Measurements from ENCODE around the gene PEAK3.
A peak's percentile ranks its signal among the peaks of the same experiment; 100 is the strongest.

The PEAK3 gene

GRCh38 chr19:2294687-2295335 is 12.8 kb upstream of the PEAK3 start:
- DNase-seq (ENCODE audit: low spot score) = no peak
- TF ChIP-seq, protein P1, sequence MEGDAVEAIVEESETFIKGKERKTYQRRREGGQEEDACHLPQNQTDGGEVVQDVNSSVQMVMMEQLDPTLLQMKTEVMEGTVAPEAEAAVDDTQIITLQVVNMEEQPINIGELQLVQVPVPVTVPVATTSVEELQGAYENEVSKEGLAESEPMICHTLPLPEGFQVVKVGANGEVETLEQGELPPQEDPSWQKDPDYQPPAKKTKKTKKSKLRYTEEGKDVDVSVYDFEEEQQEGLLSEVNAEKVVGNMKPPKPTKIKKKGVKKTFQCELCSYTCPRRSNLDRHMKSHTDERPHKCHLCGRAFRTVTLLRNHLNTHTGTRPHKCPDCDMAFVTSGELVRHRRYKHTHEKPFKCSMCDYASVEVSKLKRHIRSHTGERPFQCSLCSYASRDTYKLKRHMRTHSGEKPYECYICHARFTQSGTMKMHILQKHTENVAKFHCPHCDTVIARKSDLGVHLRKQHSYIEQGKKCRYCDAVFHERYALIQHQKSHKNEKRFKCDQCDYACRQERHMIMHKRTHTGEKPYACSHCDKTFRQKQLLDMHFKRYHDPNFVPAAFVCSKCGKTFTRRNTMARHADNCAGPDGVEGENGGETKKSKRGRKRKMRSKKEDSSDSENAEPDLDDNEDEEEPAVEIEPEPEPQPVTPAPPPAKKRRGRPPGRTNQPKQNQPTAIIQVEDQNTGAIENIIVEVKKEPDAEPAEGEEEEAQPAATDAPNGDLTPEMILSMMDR (IDR thresholded peaks at IDR 0.05; ENCODE audit: extremely low read depth, missing control alignments) = no peak

GRCh38 chr19:2291185-2291751 is 9.3 kb upstream of the PEAK3 start:
- no peak for DNase-seq (ENCODE audit: low spot score)
- TF ChIP-seq, protein P1 (IDR thresholded peaks at IDR 0.05; ENCODE audit: extremely low read depth, missing control alignments) = no peak

- DNase-seq (ENCODE audit: low spot score) = peak; percentile 70
- TF ChIP-seq, protein P1 (IDR thresholded peaks at IDR 0.05; ENCODE audit: extremely low read depth, missing control alignments) = no peak
These were observed 8.6 kb upstream of the PEAK3 start for GRCh38 chr19:2290441-2291184.

DNA sequence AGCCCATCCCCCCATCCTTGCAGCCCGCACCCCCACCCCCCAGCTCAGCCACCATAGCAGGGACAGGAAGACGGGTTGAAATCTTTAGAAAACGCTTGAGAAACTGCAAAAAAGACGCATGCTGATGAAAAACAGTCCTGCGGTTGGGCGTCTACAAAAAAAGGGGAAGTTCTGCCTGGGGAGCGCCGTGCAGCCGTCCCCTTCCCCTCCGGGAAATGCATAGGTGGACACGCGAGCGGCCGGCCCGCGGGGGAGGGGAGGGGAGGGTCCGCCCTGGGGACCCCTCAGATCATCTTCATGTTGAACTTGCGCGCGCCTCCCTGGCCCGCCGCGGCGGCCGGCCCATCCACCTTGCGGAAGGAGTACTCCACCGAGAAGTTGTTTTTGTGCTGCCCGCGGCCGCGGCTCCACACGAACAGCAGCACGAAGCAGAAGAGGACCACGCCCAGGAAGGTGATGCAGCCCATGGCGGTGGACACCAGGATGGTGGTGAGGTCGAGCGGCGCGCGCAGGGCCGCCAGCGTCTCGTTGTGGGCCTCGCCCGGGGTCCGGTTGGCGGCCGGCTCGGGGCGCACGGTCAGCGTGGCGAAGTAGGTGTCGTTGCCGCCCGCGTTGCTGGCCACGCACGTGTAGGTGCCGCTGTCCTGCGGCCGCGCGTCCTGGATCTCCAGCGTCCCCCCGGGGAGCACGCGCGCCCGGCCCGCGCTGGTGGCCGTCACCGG is 7.9 kb upstream of the PEAK3 start:
- DNase-seq (ENCODE audit: low spot score) = peak; percentile 92
- TF ChIP-seq, protein P1 (IDR thresholded peaks at IDR 0.05; ENCODE audit: extremely low read depth, missing control alignments) = no peak

- DNase-seq (ENCODE audit: low spot score) = no peak
- TF ChIP-seq, protein P1 (IDR thresholded peaks at IDR 0.05; ENCODE audit: extremely low read depth, missing control alignments) = no peak
These were observed 7.1 kb upstream of the PEAK3 start for GRCh38 chr19:2288818-2289713.

DNA sequence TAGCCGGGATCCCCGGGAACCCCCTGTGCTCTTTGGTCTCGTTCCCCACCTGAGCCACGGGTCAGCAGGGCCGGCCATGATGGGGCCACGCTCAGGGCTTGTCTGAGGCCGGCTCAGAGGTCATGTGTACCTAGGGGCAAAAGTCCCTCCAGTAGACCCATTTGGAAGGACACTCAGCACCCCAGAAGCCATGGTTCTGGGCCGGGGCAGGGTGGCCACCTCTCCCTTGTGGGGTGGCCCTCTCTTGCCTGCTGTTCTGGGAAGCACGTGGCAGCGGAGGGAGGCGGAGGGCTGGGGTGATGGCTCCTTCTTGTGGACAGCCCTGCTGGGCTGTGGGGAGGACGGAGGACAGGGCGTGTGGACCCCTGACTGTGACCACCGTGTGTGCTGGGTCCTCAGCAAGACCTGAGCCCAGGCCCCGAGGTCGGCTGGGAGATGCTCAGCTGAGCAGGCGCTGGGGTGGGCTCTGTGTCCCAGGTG is 6.4 kb upstream of the PEAK3 start:
- TF ChIP-seq, protein P1 (IDR thresholded peaks at IDR 0.05; ENCODE audit: extremely low read depth, missing control alignments) = no peak

More for the DNA sequence above, 6.4 kb upstream of the PEAK3 start:
- DNase-seq (ENCODE audit: low spot score) = no peak
